Hypothalamus (tissue), 51 donors: ENCODE data around the gene ADAMTSL3.

Source experiments
- DNase-seq, 51 donors: peaks; one replicate each; lab custom pipeline; 2025; lab: John Stamatoyannopoulos, UW

Gene ADAMTSL3

GRCh38 chr15:83912343-83912742 is 258.4 kb downstream of the ADAMTSL3 start:
- no peak for DNase-seq

- DNase-seq, result no peak
Observed at GRCh38 chr15:83913034-83913632, 259.2 kb downstream of the ADAMTSL3 start.

- no peak for DNase-seq
Observed at GRCh38 chr15:83914906-83915305, 261.0 kb downstream of the ADAMTSL3 start.

GRCh38 chr15:83917432-83917831 is 263.5 kb downstream of the ADAMTSL3 start:
- DNase-seq, result no peak

- no peak for DNase-seq
Observed at GRCh38 chr15:83918011-83918410, 264.1 kb downstream of the ADAMTSL3 start.

- no peak for DNase-seq
Observed at GRCh38 chr15:83919319-83919830, 265.5 kb downstream of the ADAMTSL3 start.

- DNase-seq, result no peak
Observed at GRCh38 chr15:83919978-83920510, 266.1 kb downstream of the ADAMTSL3 start.

- DNase-seq, result no peak
Observed at GRCh38 chr15:83922649-83923294, 268.8 kb downstream of the ADAMTSL3 start.

- no peak for DNase-seq
Observed at GRCh38 chr15:83926116-83926515, 272.2 kb downstream of the ADAMTSL3 start.

- DNase-seq, result no peak
Observed at GRCh38 chr15:83927704-83928391, 273.9 kb downstream of the ADAMTSL3 start.

- no peak for DNase-seq
Observed at GRCh38 chr15:83928392-83928734, 274.4 kb downstream of the ADAMTSL3 start.

- DNase-seq, result no peak
Observed at GRCh38 chr15:83928878-83929418, 275.0 kb downstream of the ADAMTSL3 start.

GRCh38 chr15:83929619-83930018 is 275.7 kb downstream of the ADAMTSL3 start:
- DNase-seq, result no peak

- DNase-seq, result no peak
Observed at GRCh38 chr15:83930392-83931212, 276.7 kb downstream of the ADAMTSL3 start.

- no peak for DNase-seq
Observed at GRCh38 chr15:83935774-83936173, 281.9 kb downstream of the ADAMTSL3 start.

- no peak for DNase-seq
Observed at GRCh38 chr15:83940136-83940535, 286.2 kb downstream of the ADAMTSL3 start.

GRCh38 chr15:83943043-83943442 is 289.1 kb downstream of the ADAMTSL3 start:
- no peak for DNase-seq

GRCh38 chr15:83943849-83944404 is 290.0 kb downstream of the ADAMTSL3 start:
- DNase-seq, result no peak

GRCh38 chr15:83947156-83947555 is 293.2 kb downstream of the ADAMTSL3 start:
- peak in 11 of 51 donors; percentile 1 to 28 (median 15) for DNase-seq

GRCh38 chr15:83954506-83954905 is 300.6 kb downstream of the ADAMTSL3 start:
- no peak for DNase-seq
